ENCODE data around the gene IL22RA1. TPM values are rescaled to one million over a fixed set of nuclear protein-coding genes. Genes with fewer than 3 reads are reported as not detected.

The IL22RA1 gene
- total RNA-seq, 1 donor from 2014 or later = not detected

DNA sequence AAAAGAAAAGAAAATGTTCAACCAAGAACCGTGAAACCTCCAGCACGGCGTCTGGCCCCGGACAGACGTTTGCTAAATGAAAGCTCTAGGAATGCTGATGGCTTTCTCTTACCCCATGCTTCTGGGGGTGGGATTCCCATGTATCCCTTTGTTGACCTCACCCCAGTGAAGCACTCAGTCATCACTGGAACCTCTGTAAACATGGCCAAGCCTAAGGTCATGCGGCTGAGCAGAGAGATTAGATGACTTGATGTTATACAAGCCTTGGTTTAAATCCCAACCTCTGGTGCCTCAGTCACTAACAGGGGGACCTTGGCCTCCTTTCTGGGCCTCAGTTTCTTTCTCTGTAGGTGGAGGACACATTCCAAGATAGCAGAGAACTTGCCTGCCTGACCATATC is 28.2 kb downstream of the IL22RA1 start:
- H3K4me1 Mint-ChIP-seq (ENCODE audit: low read depth) = peaks cover 6% of the 10 kb centered on the region
- no peak overlapping the region for H3K4me3 Mint-ChIP-seq
- H3K27ac Mint-ChIP-seq = no peak overlapping the region
- H3K36me3 Mint-ChIP-seq (ENCODE audit: low read depth) = no peaks in the 10 kb centered on the region
- H3K9me3 Mint-ChIP-seq = no peaks in the 10 kb centered on the region
- DNase-seq (ENCODE audit: low spot score) = no peak
- intact Hi-C loops (cut with micrococcal nuclease) = no loop called here
- H3K27me3 Mint-ChIP-seq (ENCODE audit: insufficient read depth) = peaks cover 31% of the 10 kb centered on the region

DNA sequence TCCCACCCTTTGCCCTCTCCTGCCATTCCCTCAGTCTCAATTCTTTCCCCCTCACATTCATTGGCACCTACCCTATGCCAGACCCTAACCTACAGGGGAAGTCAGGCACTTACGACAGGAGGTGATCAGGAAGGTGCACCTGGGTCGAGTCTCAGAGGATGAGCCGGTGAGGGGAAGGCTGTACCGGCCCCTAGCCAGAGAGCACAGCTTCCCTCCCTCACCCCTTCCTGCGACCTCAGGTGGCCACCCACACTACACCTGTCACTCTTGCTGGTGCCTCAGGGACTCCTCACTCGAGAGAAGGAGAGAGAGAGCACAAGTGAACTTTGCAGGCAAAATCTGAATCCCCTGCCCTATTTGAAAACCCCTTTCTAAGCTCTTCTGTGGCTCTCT is 29.3 kb downstream of the IL22RA1 start:
- Mint-ChIP-seq H3K27ac (no peak overlapping the region), H3K27me3 (ENCODE audit: insufficient read depth) (peaks cover 31% of the 10 kb centered on the region), H3K4me3 (no peak overlapping the region), H3K9me3 (no peaks in the 10 kb centered on the region), H3K4me1 (ENCODE audit: low read depth) (peaks cover 6% of the 10 kb centered on the region), H3K36me3 (ENCODE audit: low read depth) (no peaks in the 10 kb centered on the region)
- intact Hi-C loops (cut with micrococcal nuclease) = no loop called here
- DNase-seq (ENCODE audit: low spot score) = no peak

DNA sequence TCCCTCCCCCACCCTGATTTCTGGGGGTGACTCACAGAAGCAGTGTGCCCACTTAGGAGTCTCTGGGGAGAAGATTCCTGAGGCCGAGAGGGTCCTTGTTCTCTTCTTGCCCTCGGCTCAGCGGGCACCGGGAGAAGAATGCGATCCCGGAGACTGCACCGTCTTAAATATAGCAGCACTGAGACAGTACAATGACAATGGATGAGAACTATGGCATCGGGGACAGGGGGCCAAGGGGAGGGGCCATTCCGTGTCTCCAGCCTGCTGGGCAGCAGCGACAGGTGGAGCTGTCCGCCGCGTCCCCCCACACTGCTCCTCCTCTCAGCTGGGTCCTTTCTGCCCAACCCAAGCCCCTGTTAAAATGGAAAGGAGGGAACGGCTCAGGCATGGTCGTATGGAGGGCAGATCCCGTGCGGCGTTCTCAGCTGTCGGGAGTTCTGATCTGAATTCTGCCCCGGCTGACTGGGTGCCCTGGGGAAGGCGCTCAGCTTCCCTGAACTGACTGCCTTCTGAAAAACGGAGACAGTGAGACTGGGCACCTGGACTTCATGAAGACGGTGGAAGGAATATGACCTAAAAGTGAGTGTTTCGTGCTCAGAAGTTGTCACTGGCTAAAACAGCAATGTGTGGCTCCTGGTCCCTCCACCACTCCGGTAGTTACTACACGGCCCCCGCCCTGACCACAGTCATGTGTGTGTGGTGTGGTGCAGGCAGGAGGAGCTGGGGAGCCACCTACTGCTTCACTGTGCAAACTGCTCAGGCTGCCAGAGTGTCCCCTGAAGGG is 30.8 kb downstream of the IL22RA1 start, which contains the start of gene MYOM3:
TSS of gene MYOM3 (minus strand) at position 140 of the 784 bp plus-strand sequence. CDS start 3,499 bp downstream, outside the sequence.
- Mint-ChIP-seq H3K36me3 (ENCODE audit: low read depth) (no peaks in the 10 kb centered on the region), H3K9me3 (no peaks in the 10 kb centered on the region), H3K27ac (no peak within 1 kb of the TSS), H3K4me1 (ENCODE audit: low read depth) (peaks cover 6% of the 10 kb centered on the region), H3K4me3 (no peak within 1 kb of the TSS), H3K27me3 (ENCODE audit: insufficient read depth) (peaks cover 26% of the 10 kb centered on the region)
- intact Hi-C loops (cut with micrococcal nuclease) = loop anchor here (1.0 kb wide), 1 partner anchor 41 kb away; no protein-coding TSS in a partner anchor
- DNase-seq (ENCODE audit: low spot score) = peak; percentile 35

DNA sequence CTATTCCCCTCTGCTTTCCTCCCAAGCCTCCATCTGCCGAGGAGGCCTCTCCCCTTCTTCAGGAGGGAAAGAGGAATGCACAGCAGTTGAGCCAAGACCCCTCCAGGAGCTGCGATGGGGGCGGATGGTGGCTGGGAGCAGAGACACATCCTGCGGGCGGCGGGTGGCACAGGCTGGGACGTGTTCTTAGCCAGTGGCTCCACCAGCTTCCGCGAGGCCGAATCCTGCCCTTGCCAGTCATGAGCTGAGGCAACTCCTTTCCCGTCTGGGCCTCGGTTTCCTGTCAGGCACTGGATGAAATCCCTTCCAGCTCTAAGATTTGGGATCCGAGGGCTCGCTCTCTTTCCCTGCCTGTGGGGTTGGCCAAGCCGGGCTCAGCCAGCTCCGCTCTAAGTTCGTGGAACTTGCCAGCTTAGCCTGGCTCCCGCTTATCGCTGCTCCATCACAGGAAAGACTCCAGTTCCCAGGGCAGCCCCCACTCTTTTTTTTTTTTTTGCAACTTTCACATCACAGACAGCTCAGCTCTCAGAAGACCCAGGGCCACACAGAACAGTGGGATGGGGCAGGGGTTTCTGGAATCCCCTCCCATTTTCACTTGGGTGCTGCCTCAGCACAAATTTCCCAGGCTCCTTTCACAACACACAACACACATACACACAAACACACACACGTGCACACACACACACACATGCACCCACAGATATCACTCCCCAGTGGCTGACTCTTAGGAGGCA is 31.5 kb downstream of the IL22RA1 start:
- Mint-ChIP-seq H3K27me3 (ENCODE audit: insufficient read depth) (peaks cover 20% of the 10 kb centered on the region), H3K4me1 (ENCODE audit: low read depth) (peaks cover 6% of the 10 kb centered on the region), H3K36me3 (ENCODE audit: low read depth) (no peaks in the 10 kb centered on the region), H3K4me3 (no peak overlapping the region), H3K9me3 (no peaks in the 10 kb centered on the region), H3K27ac (no peak overlapping the region)
- DNase-seq (ENCODE audit: low spot score) = no peak
- intact Hi-C loops (cut with micrococcal nuclease) = no loop called here

DNA sequence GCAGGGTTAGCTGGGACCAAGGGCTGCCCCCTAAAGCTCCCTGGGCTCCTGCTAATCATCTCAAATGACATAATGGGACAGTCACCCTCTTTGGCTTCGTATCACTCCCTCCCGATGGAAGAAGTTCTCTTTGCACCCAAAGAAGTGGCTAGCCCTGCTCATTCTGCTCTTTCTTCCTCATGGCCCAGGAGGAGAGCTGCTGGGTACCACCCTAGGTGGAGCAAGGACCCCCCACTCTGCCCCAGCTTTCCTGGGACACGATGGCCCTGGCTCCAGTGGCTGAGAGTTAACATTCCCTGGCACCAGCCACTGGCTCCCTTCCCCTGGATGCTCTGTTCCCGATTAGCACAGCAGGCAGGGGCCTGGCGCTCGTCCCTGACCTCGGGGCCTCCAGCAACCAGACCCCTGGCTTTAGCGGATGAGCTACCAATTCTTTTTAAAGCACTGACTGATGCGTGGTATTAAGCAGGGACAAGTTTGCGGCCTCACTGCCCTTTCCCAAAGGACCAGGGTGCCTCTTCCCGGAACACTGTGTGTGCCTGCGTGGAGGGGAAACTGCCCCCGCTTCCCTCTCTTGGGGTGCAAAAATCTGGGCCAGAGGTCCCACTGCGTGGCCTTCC is 32.2 kb downstream of the IL22RA1 start:
- intact Hi-C loops (cut with micrococcal nuclease) = no loop called here
- H3K9me3 Mint-ChIP-seq = no peaks in the 10 kb centered on the region
- no peak overlapping the region for H3K4me3 Mint-ChIP-seq

DNA sequence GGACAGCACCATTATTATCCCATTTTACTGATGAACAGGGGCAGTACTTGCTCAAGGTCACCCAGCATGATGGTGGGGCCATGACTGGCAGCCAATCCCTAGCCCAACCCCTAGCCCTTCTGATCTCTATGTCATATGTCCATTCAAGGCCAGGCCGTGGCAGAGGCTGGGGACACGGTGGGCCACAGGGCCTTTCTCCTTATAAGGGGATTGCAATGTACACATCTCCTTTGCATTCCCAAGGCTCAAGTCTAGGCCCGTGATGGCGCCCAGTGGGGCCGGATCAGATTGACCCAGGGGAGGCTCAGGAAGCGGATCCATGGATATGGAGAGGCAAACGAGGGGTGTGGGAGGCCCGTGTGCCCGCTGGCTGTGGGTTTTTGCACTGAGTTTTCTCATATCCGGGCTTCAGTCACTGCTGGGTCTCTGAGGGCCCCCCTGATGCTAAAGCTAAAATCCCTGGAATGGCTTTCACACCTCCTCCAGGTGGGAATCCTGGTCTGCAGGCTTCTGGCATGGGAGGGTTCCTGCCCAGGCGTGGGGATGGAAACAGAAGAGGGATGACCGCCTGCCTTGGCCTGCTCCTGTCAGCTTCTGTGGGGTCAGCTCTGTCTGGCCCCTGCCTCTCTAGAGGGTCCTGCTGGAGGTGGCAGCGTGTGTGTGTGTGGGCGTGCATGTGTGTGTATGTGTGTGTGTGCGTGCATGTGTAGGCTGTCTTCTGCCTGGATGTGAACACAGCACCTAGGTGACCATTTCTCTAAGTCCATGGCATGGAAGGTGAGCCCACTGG is 33.1 kb downstream of the IL22RA1 start:
- DNase-seq (ENCODE audit: low spot score) = no peak
- peaks cover 13% of the 10 kb centered on the region for H3K27me3 Mint-ChIP-seq (ENCODE audit: insufficient read depth)
- no peaks in the 10 kb centered on the region for H3K9me3 Mint-ChIP-seq
- H3K4me1 Mint-ChIP-seq (ENCODE audit: low read depth) = peaks cover 6% of the 10 kb centered on the region
- H3K4me3 Mint-ChIP-seq = no peak overlapping the region
- no peaks in the 10 kb centered on the region for H3K36me3 Mint-ChIP-seq (ENCODE audit: low read depth)
- intact Hi-C loops (cut with micrococcal nuclease) = no loop called here
- H3K27ac Mint-ChIP-seq = no peak overlapping the region

More for the DNA sequence above, 32.2 kb downstream of the IL22RA1 start:
- Mint-ChIP-seq H3K27me3 (ENCODE audit: insufficient read depth) (peaks cover 15% of the 10 kb centered on the region), H3K4me1 (ENCODE audit: low read depth) (peaks cover 6% of the 10 kb centered on the region), H3K36me3 (ENCODE audit: low read depth) (no peaks in the 10 kb centered on the region), H3K27ac (no peak overlapping the region)
- no peak for DNase-seq (ENCODE audit: low spot score)

DNA sequence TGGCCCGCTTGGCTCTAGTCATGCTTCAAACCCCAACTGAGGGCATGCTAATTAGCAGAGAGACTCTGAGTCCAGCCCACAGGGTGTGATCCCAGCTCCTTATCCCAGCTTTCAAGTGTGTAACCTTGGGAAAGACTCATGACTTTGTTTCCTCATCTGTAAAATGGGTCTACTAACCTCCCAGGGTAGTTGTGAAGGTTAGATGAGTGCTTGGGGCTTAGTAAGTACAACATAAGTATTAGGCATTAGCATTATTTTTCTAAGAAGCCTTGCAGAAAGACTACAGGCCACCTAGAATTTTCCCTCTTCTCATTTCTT is 33.8 kb downstream of the IL22RA1 start:
- no peaks in the 10 kb centered on the region for H3K36me3 Mint-ChIP-seq (ENCODE audit: low read depth)
- DNase-seq (ENCODE audit: low spot score) = no peak
- no peak overlapping the region for H3K4me3 Mint-ChIP-seq
- H3K9me3 Mint-ChIP-seq = no peaks in the 10 kb centered on the region
- intact Hi-C loops (cut with micrococcal nuclease) = no loop called here
- peaks cover 13% of the 10 kb centered on the region for H3K27me3 Mint-ChIP-seq (ENCODE audit: insufficient read depth)
- H3K27ac Mint-ChIP-seq = no peak overlapping the region
- peaks cover 6% of the 10 kb centered on the region for H3K4me1 Mint-ChIP-seq (ENCODE audit: low read depth)

DNA sequence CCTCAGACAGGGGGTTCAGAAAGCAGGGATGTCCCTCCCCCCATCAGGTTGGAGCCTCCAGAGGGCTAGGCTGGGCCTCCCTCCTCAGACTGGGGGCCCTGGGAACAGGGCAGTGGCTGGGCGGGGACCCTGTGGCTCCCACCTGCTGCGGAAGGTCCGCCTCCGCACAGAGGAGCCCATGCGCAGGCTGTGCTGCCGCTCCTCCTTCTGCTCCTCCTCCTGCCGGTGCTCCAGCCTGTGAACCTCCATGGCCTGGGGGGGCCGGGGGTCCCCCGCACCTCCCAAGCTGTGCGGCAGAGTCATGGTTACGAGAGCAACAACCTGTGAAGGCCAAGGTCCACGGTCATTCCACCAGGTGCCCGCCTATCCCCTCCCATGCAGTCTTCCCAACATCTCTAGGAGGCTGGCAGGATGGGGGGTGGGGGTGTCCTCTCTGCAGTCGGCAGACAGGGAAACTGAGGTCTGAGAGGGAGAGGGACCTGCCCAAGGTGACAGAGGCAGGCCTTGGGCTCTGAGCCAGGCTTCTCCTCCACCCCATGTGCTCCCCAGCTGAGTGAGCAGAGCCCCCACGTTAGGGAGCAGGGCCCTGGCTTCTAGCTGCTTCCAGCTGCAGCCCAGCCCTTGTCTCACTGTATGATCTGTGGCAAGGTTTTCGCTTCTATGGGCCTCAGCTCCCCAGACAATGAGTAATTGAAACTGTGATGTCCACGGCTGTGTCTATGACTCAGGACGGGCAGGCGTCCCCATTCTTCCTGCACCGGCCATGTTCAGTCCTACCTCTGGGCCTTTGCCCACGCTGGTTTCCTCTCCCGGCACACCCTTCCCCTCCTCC is 34.4 kb downstream of the IL22RA1 start:
- no peak overlapping the region for H3K27ac Mint-ChIP-seq
- no peak for DNase-seq (ENCODE audit: low spot score)
- no peaks in the 10 kb centered on the region for H3K36me3 Mint-ChIP-seq (ENCODE audit: low read depth)
- intact Hi-C loops (cut with micrococcal nuclease) = no loop called here
- H3K4me1 Mint-ChIP-seq (ENCODE audit: low read depth) = peaks cover 6% of the 10 kb centered on the region
- peaks cover 8% of the 10 kb centered on the region for H3K27me3 Mint-ChIP-seq (ENCODE audit: insufficient read depth)
- no peaks in the 10 kb centered on the region for H3K9me3 Mint-ChIP-seq
- H3K4me3 Mint-ChIP-seq = no peak overlapping the region

DNA sequence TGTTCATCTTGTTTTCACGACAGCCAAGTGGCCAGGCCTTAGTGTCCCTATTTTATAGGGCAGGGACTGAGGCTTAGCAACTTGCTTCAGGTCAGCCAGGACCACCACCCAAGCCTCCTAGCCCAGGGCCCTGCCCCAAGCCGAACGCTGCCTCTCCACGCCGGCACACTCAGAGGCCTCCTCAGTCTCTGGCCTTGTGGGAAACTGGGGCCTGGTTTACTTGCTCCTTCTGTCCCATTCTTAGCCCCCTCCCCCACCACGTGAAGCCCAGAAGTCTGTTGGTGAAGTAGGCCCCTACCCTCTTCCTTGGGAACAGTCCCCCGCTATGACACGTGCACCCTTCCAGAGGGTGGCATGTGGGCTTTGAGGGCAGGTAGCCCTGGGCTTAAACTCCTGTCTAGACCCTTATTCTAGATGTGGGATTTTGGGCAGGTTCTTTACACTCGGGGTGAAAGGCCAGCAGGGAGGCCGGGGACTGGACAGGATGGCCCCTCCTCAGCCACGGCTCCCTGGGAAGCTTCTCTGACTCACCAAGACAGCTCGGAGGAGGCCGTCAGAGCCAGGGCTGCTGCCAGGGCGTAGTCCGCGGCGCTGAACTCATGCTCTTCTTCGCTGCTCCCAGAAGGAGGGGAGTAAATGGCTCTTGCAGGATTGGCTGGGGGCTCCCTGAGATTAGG is 35.3 kb downstream of the IL22RA1 start:
- no peaks in the 10 kb centered on the region for H3K9me3 Mint-ChIP-seq
- intact Hi-C loops (cut with micrococcal nuclease) = no loop called here
- no peak overlapping the region for H3K4me3 Mint-ChIP-seq
- peaks cover 2% of the 10 kb centered on the region for H3K27me3 Mint-ChIP-seq (ENCODE audit: insufficient read depth)
- H3K36me3 Mint-ChIP-seq (ENCODE audit: low read depth) = no peaks in the 10 kb centered on the region
- H3K27ac Mint-ChIP-seq = no peak overlapping the region
- no peak for DNase-seq (ENCODE audit: low spot score)
- H3K4me1 Mint-ChIP-seq (ENCODE audit: low read depth) = peaks cover 4% of the 10 kb centered on the region

DNA sequence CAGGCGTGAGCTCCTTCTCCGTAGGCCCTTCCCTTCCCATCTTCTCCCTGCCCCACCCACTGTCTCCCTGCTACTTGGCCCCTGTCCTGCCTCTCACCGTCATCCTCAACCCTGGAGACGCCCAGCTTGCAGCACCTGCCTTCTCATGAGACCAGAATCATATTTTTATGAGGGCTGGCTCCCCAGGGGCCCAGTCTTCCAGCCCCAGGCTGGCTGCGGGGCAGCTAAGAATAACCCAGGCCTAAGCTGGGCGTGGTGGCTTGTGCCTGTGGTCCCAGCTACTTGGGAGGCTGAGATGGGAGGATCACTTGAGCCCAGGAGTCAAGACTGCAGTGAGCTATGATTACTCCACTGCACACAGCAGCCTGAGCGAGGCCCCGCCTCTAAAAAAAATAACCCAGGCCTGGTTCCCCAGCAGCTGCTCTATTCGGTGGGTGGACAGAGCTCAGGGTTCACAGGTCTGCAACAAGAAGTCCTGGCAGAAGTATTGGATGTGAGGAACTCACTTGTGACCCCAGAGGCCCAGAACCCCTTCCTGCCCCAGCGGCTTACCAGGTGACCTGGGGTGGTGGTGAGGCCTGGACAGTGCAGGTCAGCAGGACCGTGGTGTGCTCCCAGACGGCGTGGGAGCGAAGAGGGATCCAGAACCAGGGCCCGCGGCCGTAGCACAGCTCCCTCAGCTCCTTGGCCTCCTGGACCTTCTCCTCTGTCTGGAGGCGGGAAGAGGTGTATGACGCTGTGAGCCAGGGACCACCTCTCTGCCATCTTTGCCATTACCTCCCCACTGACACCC is 37.4 kb downstream of the IL22RA1 start:
- Mint-ChIP-seq H3K9me3 (no peaks in the 10 kb centered on the region), H3K4me3 (no peak overlapping the region), H3K36me3 (ENCODE audit: low read depth) (no peaks in the 10 kb centered on the region), H3K27ac (no peak overlapping the region), H3K27me3 (ENCODE audit: insufficient read depth) (no peaks in the 10 kb centered on the region), H3K4me1 (ENCODE audit: low read depth) (no peaks in the 10 kb centered on the region)
- intact Hi-C loops (cut with micrococcal nuclease) = no loop called here
- no peak for DNase-seq (ENCODE audit: low spot score)

DNA sequence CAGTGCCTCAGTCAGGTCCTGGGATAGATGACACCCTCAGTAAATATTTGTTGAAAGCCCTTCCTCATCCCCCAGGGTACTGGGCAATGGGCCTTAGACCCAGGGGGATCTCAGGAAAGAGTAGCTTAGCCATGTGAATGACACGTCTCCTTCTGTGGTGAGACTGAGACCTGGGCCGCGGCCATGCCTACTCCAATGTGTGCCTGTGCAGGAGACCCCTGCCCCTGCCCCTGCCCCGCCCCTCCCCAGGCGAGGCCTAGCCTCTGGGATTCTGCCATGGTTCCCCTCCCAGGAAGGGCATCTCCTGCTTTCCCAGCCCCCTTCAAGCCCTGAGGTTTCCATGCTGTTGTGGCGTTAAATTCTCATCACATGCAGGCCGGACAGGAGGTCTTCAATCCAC is 38.1 kb downstream of the IL22RA1 start:
- intact Hi-C loops (cut with micrococcal nuclease) = no loop called here
- no peak for DNase-seq (ENCODE audit: low spot score)
- H3K4me1 Mint-ChIP-seq (ENCODE audit: low read depth) = no peaks in the 10 kb centered on the region
- H3K27me3 Mint-ChIP-seq (ENCODE audit: insufficient read depth) = no peaks in the 10 kb centered on the region
- no peaks in the 10 kb centered on the region for H3K9me3 Mint-ChIP-seq
- H3K27ac Mint-ChIP-seq = no peak overlapping the region
- H3K4me3 Mint-ChIP-seq = no peak overlapping the region
- H3K36me3 Mint-ChIP-seq (ENCODE audit: low read depth) = no peaks in the 10 kb centered on the region
